ENCODE results near the gene MYL7.

- TF ChIP-seq GABPA (IDR thresholded peaks at IDR 0.05; ENCODE audit: low read depth) (no peak), POLR2AphosphoS5 (IDR thresholded peaks at IDR 0.05; ENCODE audit: low read depth, low read length) (no peak)
These were observed 46.8 kb downstream of the MYL7 start for GRCh38 chr7:44094365-44094764.
